D341Med (cell line): ENCODE data around the gene NUP62.
A peak's percentile ranks its signal among the peaks of the same experiment; 100 is the strongest.
"Not testable (repeated sequence)": the region's sequence is repeated elsewhere in the genome, so short reads cannot be mapped to it uniquely, and the experiment has no call there.

ENCODE experiments used
- DNase-seq: peaks from one replicate; pipeline ENCODE4 v3.0.0; 2012; ENCODE audit warnings: low spot score

Gene NUP62

DNA sequence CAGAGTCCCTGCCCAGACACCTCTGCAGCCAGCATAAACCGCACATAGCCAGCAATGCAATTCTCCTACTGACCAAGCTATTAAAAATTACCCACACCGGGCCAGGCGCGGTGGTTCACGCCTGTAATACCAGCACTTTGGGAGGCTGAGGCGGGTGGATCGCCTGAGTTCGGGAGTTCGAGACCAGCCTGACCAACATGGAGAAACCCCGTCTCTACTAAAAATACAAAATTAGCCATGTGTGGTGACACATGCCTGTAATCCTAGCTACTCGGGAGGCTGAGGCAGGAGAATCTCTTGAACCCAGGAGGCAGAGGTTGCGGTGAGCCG lies 4.5 kb downstream of the NUP62 start:
- not testable (repeated sequence) for DNase-seq

DNA sequence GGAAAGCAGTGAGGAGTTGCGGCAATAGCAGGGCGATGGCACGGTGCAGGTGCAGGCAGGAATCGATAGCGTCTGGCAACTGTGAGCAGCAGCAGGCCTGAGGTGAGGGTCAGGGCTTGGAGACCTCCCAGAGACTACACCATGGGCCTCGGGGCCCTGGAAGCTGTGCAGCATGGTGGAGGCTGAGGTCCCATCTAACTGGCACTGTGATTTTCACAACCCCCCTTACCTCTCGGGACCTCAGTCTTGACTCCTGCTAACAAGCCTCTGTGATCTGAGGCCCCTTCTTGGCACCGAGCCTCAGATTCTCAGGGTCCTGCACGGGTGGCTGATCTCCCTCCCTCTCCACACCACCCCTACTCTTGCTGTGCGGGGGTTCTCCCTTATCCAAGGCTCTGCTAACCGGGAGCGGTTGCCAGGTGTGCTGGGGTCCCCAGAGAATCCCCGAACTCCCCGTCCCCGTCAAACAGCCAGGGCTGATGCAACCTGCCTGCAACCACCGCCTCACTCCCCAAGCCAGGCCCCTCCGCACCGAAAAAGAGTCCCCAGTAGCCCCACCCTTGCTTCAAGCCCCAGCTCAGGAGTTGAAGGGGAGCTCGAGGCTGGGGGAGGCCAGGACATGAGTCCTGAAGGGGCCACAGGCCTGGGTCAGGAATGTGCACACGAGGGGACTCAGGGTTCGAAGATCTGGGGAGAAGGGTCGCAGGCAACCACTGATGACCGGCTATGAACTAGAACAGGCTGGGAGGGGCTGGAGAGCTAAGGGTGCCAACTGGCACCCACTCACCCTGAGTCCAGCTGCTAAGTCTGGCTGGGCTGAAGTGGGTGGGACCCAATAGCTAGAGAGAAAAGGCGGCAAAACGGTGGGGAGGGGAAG lies 5.1 kb downstream of the NUP62 start:
- DNase-seq, result peak; percentile 73

DNA sequence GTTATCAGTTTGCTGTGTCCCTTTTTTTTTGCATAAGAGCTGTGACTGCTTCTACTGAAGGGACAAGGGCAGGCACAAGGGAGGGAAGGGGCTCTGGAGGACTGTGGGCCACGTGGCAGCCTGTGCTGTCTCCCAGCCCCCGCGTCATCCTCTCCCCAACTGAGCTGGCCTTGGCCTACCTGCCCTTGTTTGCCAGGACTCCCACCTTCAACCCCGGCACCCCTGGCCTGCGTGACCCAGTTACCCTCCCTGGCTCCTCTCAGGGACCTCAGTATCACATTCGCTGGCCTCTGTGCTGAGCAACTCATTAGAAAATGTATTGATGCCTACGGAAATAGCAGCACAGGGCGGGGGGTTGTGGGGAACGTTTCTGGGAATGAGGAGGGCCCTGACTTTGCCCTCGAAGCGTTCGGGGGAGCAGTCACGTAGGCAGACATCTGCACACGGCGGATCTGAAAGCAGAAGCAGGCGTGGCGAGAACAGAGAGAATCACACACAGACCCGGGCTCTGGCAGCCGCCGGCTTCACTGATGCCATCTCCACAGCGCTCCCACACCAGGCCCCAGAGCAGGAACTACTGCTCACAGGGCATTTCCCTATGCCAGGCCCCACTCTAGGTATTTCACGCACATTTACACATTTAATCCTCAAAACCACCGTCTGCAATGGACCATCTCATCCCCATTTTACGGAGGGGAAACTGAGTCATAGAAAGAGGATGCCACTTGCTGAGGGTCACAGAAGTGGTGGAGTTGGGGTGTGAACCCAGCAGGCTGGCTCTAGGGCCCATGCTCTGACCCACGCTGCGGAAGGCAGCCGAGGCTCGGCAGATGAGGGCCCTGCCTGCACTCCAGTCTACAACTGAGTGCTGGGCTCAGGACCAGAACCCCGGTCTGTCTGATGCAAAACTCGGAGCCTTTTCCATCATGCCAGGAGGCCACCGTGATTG lies 6.0 kb downstream of the NUP62 start:
- DNase-seq, result no peak

DNA sequence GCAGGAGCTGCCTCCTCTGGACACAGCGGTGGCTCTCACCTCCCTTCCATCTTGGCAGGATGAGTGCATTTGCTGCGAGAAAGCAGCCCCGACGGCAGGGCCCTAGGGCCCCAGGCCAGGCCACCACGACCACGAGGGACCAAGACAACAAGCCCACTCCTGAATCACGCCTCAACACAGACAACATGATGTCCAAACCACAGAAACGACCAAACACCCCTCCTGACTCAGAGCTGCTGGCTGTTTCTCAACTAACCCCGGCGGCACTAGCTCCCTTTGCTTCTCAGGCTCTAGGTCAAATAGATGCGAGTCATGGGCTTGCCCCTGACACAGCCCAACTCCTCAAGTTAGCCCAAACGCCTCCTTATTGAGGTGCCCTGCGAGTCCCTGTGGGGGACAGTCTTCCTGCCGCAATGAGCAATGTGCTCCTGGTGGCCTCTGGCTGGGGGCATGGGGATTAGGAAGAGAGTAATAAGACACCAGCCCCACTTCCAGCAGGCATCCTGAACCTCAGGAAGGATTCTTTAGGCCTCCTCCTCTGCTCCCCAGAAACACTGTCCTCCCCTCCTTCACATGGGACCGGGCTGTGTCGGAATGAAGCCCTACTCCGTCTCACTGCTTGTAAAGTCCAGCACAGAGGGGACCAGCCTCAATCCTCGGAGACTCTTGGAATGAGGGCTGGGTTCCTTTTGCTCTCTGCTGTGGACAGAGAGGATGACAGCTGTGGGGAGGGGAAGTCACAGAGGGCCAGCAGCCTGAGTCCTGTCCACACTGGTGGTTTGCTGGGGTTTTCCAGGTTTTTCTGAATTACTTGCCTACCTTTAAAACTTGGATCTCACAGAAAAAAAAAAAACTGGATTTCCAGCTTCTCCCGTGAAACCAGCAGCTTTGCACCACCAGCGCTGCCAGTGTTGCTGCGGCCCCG lies 7.2 kb downstream of the NUP62 start:
- no peak for DNase-seq

DNA sequence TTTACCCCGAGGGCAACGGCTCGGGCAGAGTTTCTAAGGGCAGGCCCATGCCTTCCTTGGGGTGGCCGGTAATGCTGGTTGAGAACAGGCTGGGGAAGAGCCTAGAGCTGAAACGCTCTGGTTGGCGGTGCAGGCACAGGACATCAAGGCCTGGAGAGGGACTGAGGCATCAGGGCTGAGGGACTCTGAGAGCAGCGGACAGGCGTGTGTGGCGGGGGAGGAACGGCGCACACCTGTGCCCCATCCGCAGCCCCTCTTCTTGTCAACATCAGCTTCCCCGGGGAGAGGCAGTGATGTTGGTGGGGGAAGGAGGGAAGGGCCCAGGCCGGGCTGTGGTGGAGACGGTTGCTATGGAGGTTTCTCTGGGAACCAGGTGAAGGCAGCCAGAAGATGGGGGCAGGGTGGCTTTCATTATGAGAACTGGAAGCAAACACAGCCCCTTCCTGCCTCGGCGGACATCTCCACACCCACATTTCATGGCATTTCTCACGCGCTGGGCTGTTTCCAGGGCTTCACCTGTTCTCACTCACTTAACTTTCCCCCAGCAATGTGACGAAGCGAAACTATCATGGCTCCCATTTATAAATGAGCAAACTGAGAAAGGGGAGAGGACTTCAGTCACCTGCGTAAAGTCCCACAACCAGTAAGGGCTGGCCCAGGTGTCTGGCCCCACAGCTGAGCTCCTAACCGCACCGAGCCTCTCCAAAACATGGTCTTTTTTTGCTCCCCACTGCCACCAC lies 8.5 kb downstream of the NUP62 start:
- no peak for DNase-seq

DNA sequence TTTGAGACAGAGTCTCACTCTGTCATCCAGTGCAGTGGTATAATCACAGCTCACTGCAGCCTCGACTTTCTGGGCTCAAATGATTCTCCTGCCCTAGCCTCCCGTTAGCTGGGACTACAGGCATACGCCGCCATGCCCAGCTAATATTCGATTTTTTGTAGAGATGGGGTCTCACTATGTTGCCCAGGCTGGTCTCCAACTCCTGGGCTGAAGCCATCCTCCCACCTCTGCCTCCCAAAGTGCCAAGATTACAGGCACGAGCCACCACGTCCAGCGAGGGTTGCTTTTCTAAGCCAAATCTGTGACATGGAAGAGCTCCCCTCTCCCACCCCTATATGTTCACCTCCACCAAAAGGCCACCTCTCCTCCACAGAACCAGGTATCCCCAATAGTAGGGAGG lies 11.2 kb downstream of the NUP62 start:
- no peak for DNase-seq

DNA sequence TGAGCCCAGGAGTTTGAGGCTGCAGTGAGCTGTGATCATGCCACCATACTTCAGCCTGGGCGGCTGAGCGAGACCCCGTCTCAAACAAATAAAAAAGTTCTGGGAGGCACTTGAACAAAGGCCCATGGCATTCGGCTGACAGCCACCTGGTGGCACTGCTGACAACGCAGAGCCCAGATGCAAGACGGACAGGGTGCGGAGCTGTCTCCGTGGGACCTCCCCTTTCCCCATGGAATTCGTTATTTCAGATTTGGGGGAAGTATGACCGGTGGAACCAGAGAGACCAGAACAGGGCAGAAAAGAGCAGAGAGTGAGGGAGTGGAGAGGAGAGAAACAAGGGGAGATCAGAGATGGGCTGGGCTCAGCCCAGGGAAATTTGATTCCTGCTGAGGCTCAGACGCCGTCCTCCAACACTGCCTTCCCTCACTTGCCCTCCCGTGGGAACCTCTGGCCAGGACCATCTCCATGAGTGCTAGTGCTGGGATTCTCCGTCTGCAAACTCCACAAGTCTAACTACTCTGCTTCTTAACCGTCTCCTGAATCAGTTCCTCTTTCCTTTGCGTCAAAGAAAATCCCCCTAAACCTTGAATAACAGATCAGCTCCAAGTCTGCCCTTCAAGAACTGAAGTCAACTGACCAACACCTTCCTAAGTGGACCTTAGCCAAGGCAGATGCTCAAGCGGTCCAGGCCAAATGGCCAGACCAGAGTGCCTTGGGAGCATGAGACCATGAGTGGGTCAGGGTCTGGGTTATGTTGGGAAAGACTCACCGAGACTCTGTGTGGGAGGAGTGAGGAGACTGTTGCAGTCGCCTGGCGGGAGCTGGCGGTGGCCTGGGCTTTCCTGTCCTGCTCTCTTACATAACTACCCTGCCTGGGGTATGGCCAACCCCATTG lies 12.2 kb downstream of the NUP62 start:
- peak; percentile 81 for DNase-seq

DNA sequence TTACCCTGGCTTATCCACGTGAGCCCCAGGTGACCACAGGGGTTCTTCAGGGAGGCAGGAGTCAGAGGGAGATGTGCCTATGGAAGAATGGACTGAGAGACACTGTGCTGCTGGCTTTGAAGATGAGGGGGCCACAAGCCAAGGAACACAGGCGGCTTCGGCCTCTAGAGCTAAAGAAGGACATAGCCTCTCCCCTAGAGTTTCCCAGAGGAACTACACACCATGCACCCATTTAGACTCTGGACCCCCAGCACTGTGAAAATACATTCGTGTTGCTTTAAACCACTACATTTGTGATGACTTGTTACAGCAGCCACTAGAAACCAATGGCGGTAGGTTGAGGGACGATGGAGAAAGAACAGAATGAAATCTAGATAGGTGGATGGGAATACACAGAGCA lies 14.0 kb downstream of the NUP62 start:
- DNase-seq, result no peak

DNA sequence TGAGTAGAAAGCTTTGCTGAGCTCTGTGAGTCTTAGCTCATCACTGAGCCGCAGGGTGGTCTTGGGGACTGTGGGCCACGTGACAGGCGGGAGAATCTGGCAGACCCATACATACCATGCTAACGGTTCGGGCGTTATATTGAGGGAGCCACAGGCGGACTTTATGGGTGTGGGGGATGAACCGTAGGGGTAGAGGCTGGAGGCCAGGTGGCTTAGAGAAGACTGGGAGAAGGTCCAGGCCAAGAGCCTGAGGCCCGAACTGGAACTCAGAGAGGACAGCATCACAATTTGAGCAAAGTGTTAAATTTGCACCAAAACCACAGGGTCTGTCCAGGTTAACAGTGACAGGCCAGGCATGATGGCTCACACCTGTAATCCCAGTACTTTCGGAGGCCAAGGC lies 15.6 kb downstream of the NUP62 start:
- no peak for DNase-seq

DNA sequence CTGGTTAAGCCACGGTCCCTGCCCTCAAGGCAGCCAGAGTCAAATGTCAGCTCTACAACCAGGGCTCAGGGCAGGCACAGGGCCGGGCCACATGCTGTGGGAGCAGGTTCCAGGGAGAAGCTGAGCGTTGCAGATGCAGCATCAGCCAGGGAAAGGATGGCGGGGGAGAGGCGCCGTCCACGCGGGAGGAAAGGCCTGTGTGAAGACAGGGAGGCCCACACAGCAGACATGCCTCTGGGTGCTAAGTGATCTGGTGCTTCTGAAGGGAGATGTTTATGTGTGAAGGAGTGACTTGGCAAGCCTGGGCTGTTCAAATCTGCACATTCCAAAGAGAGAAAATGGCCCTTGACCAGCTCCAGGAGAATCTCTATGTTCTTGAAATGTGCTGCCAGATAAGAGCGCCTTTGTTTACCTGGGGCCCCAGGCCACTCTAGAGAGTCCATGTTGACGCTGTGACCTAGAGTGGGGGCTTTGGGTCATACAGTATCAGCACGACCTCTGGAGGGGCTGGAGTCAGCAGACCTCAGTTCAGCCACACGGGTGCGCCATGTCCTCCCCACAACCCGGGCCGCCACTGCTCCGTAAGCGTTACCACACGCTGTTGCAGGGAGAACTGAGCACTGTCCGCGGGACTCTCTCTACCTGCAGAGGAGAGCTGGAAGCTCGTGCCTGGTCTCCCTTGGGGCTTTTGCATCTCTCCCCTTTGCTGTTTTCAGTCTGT lies 16.2 kb downstream of the NUP62 start:
- DNase-seq, result peak; percentile 38

DNA sequence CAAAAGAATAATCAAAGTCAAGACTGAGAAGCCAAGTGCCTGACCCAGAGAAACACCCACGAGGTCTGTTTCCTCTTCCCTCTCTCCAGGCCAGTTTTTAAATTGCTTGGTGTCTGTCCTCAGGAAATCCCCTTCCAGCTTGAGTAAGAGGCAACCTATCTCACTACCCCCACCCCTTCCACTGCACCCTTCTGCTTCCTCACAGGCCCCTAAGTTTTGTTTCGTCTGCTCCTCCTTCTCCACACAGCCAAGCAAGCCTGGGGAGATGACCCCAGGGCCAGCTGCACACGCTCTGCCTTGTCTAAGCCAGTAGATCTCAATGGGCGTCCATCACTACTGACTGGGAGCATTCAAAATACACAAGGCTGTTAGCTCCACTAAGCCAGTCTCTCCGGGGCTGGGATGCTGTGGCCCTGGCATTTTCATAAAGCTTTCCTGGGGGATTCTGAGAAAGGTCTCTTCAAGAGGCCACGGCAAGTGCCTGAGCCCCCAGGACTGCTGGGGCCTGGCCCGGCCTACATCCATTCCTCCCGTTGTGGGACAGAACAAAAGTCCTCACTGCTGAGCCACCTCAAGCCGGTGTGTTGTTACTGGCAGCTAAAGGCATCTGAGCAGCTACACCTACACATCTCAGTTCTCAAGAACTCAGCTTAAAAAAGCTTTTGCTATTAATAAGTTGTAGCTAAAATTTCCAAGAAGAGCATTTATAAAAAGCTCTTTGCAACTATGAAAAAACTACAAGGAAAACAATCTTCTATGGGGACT lies 17.7 kb downstream of the NUP62 start:
- DNase-seq, result no peak

DNA sequence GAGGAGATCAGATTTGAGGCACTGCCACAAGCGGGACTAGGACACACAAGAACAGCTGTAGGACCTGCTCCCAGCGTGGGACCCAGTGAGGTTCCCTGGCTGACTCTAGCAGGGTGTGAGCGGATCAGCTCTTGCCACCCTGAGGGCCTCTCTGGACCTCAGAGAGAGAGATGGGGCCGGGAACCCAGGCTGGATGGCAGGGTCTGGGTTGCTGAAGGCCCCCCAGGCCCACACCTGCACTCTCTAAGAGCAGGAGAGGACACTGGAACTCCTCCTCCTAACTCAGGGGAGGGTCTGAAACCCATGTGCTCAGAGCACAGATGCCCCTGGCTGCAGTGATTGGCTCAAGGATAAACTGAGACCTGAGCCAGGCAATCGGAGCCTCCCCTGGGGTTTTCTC lies 19.1 kb downstream of the NUP62 start:
- DNase-seq, result no peak

DNA sequence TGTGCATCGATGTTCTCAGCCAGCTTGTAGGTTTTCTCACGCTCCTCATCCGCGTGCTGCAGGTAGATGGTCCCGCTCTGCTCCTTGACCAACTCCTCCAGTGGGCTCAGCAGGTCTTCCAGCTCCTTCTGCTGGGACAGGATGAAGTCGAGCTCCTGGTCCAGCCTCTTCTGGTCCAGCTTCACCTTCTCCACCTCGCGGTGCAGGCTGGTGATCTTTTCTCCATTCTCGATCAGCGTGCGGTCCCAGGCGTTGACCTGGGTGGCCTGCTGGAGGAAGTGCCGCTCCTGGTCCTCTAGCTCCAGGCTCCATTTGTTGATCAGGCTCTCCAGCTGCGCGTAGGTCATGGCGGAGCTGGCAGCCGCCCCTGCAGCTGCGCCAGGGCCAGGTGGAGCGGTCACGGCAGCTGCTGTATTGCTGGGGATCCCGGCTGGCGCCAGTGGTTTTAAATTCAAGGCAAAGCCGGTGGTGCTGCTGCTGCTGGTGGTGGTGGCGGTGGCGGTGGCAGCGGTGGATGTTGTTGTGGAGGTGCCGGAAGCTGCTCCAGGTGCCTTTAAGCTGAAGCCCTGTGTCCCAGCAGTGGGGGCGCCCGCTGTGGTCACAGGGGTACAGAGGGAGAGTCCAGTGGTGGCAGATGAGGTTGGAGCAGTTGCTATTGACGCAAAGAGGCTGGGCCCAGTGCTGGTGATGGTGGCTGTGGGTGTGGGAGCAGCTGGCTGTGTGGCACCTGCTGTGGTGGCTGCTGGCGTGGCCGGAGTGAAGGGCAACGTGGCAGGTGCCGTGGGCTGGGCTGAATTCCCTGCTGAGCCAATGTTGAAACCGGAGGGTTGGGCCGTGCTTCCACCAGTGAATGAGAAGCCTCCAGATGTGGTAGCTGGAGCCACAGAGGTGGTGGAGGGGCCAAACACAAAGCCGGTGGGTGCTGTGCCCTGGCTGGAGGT lies 20.6 kb downstream of the NUP62 start:
- DNase-seq, result no peak

DNA sequence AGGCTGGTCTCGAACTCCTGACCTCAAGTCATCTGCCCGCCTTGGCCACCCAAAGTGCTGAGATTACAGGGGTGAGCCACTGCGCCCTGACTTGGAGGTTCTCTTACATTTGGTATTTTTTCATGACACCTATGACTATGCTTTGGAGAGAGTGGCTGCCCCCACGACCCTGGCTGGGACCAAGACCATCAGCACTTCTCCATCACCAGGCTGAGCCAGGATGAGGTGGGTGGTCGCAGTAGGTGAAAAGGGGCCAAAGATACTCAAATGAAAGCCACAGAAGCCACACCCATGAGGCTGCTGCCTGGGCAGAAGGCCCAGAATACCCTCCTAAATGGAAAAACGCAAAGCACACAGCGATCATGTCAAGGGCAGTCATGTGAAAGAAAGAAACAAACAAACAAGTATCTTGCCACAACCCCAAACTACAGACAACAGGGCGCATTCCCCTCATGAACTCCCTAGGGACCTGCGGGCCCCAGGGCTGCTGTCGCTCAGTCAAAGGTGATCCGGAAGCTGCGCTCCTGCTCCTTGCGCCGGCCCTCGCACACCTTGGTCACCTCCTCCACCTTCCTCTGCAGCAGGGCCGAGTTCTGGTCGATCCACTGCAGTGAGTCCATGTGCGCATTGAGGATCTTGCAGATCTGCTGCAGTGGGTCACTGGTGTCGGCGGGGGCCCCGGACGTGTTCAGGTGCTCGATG lies 21.4 kb downstream of the NUP62 start:
- DNase-seq, result no peak

DNA sequence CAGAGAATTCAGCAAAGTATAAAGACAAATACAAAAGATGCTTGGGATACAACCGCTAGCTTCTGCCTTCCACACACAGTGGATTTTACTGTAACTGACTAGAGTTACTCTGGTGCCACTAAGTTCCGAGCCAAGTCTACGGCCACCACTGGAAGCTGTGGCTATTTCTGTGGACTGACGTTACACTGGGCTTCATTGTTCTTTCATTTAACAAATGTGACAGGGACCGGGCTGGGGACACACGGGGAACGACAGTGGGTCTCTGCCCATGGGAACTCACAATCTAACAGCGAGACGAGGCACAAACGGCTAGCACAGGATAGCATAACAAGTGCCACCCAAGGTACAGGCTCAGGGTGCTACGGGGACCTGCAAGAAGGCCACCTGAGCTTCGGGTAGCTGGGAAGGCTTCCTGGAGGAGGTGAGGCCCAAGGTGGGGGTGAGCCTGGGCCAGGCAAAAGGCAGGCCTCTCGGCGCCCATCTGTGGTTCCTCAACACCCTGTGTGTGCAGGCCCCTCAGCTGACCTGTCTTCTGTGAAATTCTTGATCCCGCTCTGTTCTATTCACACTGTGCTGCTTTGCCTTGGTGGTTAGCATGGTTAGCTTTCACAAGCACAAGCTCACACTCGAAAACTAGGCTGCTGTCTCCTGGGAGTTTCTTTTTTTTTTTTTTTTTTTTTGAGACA lies 22.3 kb downstream of the NUP62 start:
- no peak for DNase-seq

DNA sequence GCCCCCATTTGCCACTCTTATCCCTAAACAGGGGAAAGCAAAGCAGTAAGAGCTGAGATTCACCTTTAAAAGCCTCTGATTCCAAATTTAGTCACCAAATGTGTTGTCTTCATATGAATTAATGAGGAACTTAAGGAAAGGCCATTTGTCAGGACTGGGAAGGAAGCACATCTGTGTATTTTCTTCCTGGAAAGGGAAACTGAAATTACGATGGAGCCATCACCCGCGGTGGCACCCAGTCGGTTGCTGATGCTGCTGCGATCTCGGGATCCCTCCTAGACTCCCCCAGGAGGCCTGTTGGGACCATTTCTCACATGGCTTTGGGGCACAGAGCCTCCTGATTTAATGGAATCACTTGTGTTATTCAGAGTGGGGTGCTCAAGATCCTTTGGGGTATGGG lies 25.2 kb downstream of the NUP62 start:
- DNase-seq, result no peak
